Uterus (tissue), 2 donors: Measurements from ENCODE around the gene P2RX5.

Source experiments
- POLR2A ChIP-seq, 2 donors: fragments of 450-650 bp; IDR thresholded peaks; one replicate each; pipeline ENCODE4 v1.6.1; 2016; ENCODE audit warnings: antibody characterized with exemption in 2 of 2, mild to moderate bottlenecking in 1 of 2, moderate library complexity in 1 of 2
- TF ChIP-seq, protein P1 (sequence below), 4 experiments: fragments of 200-600 bp in 2 of 4; fragments of 450-650 bp in 2 of 4; sonication (generic) in 2 of 4; IDR thresholded peaks; one replicate each; pipeline ENCODE4 v1.5.1; 2016 to 2019; ENCODE audit warnings: antibody characterized with exemption in 4 of 4, mild to moderate bottlenecking in 2 of 4, moderate library complexity in 1 of 4

DNA sequence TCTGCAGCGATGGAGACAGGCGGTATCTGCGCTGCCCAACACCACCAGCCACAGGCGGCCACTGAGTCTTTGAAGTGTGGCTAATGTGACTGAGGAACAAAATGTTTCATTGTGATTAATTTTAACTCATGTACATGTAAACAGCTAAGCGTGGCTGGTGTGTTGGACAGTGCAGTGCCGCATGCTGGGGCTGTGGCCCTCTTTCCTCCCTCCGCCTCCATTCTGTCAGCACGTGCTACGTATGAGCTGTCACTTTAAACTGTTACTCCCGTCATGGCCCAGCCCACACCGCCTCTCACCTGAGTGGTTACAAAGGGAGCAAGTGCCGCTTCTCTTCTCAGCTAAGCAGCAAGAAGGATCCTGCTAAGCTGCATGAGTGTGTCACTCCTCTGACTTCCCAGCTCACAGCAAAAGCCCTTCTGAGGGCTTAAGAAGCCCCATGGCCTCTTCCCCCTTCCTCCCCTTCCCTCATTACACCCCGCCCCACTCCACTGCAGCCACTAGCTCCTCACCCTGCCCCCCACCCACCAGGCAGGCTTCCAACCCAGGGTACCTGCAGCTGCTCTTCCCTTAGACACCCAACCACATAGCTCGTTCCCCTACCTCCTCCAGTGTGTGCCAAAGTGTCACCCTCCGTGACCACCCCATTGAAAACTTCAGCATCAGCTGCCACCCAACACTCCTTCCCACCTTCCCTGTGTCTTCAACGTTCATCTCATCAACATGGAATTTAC, 42.8 kb upstream of the P2RX5 start:
- TF ChIP-seq, protein P1, sequence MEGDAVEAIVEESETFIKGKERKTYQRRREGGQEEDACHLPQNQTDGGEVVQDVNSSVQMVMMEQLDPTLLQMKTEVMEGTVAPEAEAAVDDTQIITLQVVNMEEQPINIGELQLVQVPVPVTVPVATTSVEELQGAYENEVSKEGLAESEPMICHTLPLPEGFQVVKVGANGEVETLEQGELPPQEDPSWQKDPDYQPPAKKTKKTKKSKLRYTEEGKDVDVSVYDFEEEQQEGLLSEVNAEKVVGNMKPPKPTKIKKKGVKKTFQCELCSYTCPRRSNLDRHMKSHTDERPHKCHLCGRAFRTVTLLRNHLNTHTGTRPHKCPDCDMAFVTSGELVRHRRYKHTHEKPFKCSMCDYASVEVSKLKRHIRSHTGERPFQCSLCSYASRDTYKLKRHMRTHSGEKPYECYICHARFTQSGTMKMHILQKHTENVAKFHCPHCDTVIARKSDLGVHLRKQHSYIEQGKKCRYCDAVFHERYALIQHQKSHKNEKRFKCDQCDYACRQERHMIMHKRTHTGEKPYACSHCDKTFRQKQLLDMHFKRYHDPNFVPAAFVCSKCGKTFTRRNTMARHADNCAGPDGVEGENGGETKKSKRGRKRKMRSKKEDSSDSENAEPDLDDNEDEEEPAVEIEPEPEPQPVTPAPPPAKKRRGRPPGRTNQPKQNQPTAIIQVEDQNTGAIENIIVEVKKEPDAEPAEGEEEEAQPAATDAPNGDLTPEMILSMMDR (IDR thresholded peaks at IDR 0.05): no peak
- TF ChIP-seq POLR2A (IDR thresholded peaks at IDR 0.05): no peak
